ENCODE measurements around the gene TSPAN18.
"Not testable (repeated sequence)": the region's sequence is repeated elsewhere in the genome, so short reads cannot be mapped to it uniquely, and the experiment has no call there.

TSPAN18 gene

DNA sequence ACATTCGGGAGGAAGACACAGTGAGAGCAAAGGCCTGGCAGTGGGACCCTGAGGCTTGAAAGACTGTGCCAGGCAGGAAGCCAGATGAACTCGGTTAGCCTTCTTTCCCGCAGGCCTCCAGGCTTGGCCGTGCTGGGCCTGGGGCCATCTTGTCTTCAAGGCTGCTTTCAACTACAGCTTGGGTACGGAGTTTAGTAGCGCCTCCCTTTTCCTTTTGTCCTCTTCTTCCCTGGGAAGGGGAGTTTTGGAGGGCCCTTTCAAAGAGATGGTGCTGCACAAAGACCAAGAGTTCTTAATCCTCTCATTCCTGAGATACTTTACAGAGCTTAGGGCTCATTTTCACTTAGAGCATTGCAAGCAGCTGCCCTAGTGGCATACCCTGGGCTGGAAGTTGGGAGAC lies 136.5 kb downstream of the TSPAN18 start:
- DNase-seq (ENCODE audit: low read depth in 1 of 2, low spot score in 1 of 2), result no peak

DNA sequence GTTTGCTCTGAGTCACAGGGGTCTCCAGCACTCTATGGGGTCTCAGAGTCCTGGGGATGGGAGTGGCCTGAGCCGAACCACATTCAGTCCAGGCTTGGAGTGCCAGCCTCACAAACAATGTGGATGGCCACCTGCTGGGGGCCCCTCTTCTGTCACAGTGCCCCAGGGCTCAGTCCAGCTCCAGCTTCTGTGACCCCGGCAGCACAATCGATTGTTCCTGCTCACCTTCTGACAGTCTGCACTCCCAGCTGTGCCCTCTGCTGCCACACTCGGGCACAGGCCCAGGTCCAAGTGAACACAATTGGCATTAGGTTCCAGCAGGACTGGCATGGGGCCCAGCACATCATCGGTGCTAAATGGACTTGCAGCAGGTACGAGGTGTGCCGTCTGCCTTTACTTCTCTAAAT lies 139.1 kb downstream of the TSPAN18 start:
- DNase-seq (ENCODE audit: low read depth in 1 of 2, low spot score in 1 of 2), result no peak

GRCh38 chr11:44866286-44866685 lies 139.5 kb downstream of the TSPAN18 start:
- no peak for DNase-seq (ENCODE audit: low read depth in 1 of 2, low spot score in 1 of 2)

GRCh38 chr11:44868021-44868420 lies 141.3 kb downstream of the TSPAN18 start:
- DNase-seq (ENCODE audit: low read depth in 1 of 2, low spot score in 1 of 2), result no peak

DNA sequence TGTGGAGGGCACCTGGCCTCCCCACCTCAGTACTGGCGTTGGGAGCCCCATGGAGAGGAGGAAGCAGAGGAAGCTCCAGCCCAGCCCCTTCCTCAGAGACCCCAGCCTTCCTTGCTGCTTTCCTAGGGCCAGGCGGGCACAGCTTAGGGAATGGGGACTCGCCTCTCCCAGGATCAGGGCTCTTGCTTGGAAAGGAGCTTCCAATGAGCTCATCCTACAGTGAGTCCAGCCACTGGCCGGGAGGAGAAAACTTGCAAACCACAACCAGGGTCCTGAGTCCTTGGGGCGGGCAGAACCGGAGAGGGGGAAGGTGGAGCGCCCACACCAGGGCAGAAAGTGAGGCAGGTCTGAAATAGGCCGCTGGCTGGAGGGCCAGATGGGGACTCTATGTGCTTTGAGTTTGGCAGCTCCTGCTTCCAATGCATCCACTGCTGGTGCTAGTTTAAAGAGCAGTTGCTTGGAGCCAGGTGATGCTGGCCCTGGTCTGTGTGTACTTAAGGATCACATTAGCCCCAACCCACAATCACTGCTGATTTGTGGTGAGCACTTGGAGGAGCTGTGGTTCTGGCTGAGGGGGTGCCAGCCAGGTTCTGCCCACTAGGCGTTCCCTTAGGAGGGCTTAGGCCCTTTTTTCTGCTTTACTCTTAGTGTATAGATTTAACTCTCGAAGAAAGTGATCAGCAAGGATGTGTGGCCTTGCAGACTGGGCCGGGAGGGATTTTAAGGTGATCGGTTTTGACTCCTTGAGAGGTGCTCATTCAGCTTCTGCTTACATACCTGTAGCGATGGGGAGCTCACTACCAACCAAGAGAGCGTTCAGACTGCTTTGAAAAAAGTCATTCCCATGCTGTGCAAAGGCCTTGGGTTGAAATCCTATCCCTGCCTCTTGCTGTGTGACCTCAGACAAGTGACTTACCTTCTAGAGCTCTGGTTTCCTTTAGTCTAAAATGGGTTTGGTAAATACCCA lies 142.0 kb downstream of the TSPAN18 start:
- DNase-seq (ENCODE audit: low read depth in 1 of 2, low spot score in 1 of 2), result no peak

DNA sequence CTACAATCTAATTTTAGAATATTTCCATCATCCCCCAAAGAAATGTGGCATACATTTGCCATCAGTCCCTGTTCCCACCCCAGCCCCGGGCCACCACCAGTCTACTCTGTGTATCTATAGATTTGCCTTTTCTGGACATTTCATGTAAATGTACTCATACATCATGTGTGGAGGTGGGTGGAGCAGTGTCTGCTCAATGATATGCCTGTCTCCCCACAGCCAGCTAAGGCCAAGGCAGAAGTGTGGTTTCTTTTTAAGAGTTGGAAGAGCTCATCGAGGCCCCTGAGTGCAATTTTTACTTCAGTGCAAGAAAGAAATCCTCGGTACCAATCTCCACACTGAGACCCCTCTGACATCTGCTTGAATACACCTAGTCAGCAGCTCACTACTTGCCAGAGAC lies 143.4 kb downstream of the TSPAN18 start:
- no peak for DNase-seq (ENCODE audit: low read depth in 1 of 2, low spot score in 1 of 2)

- no peak for DNase-seq (ENCODE audit: low read depth in 1 of 2, low spot score in 1 of 2)
These were observed 143.9 kb downstream of the TSPAN18 start for GRCh38 chr11:44870615-44871176.

GRCh38 chr11:44871682-44872081 lies 144.9 kb downstream of the TSPAN18 start:
- not testable (repeated sequence) for DNase-seq (ENCODE audit: low read depth in 1 of 2, low spot score in 1 of 2)

DNA sequence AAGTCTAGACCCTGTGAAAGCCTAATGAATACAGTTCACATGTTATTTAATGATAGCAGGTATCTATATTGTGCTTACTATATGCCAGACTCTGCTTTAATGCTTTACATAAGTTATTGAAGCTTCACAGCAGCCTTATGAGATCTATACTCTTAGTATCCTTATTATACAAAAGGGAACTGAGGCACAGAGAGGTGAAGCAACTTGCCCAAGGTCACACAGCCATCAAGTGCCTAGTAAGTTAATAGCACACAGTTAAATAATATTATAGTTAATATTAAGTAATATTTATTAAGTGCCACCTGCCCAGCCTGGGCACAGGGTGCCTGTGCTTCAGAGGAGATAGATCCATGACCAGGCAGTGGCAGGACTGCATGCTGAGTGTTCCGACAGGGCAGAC lies 145.8 kb downstream of the TSPAN18 start:
- DNase-seq (ENCODE audit: low read depth in 1 of 2, low spot score in 1 of 2), result no peak

GRCh38 chr11:44873537-44873936 lies 146.8 kb downstream of the TSPAN18 start:
- no peak for DNase-seq (ENCODE audit: low read depth in 1 of 2, low spot score in 1 of 2)

DNA sequence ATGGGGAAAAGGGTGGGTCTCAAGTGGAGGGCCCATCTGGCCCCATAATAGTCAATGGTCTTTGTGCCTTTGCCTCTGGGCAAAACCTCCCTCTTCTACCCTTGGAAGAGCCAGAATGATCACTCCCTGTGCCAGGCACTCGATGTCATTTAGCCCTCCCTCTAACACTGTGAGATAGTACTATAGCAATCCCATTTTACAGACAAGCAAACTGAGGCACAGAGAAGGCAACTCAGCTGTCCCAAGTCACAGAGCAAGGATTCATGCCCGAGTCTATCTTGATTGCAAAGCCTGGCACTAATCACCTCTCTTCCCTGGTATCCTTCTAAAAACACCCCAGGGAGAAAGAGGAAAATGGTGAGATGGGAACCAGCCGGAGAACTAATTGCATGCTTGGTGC lies 147.5 kb downstream of the TSPAN18 start:
- DNase-seq (ENCODE audit: low read depth in 1 of 2, low spot score in 1 of 2), result no peak

DNA sequence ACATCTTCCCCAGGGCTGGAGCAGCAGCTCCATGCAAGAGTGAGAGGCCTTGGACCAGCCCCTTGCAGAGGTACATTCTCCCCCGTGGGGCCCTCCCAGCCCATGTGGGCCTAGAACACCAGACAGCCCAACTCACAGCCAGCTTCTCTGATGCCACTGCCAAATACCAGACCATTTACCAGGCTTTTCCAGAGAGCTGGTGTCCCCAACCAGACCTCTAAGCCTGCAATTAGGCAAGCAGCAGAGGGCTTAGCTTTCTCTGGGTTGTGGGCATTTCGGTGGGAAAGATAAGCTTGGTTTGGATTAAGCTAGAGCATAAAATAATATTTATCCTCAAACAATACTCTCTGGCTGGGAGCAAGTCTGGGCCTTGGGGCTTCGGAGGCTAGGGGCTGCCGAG lies 148.3 kb downstream of the TSPAN18 start:
- DNase-seq (ENCODE audit: low read depth in 1 of 2, low spot score in 1 of 2), result no peak

GRCh38 chr11:44876194-44876723 lies 149.5 kb downstream of the TSPAN18 start:
- no peak for DNase-seq (ENCODE audit: low read depth in 1 of 2, low spot score in 1 of 2)

DNA sequence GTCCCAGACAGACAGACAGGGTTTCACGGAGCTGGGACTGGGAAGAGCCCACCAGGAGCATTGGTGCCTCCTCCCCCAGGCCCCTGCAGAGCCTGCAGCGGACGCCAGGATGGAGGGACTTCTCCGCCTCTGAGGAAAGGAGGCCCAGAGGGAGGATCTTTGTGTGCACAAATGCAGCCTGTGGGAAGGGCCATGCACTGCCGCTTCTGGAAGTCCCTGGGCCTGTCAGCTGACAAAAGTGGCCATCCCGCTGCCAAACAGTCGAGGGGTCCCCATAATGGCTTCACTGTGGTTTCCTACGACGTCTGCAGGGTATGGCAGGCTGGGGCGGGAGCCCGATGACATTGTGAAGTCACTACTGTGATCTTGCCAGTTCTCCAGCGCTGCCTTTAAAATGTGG lies 150.1 kb downstream of the TSPAN18 start:
- no peak for DNase-seq (ENCODE audit: low read depth in 1 of 2, low spot score in 1 of 2)

GRCh38 chr11:44877571-44878497 lies 151.1 kb downstream of the TSPAN18 start:
- no peak for DNase-seq (ENCODE audit: low read depth in 1 of 2, low spot score in 1 of 2)

GRCh38 chr11:44878711-44879110 lies 151.9 kb downstream of the TSPAN18 start:
- no peak for DNase-seq (ENCODE audit: low read depth in 1 of 2, low spot score in 1 of 2)

DNA sequence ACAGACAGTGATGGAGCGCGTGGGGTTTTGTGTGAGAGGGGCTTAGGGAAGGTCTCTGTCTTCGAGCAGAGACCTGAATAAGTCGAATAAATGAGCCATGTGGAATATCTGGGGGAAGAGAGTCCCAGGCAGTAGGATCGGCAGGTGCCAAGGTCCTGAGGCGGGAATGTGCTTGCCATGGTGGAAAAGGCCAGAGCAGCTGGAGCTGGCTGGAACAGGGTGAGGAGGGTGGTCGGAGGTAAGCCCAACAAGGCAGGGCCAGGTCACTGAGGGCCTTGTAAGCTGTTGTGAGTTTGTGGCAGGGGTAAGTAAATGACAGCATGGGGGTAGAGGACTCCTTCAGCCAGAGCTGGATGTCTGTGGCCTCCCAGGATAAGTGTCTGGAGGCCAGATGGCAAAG lies 152.7 kb downstream of the TSPAN18 start:
- no peak for DNase-seq (ENCODE audit: low read depth in 1 of 2, low spot score in 1 of 2)

- no peak for DNase-seq (ENCODE audit: low read depth in 1 of 2, low spot score in 1 of 2)
These were observed 153.7 kb downstream of the TSPAN18 start for GRCh38 chr11:44880511-44880910.

DNA sequence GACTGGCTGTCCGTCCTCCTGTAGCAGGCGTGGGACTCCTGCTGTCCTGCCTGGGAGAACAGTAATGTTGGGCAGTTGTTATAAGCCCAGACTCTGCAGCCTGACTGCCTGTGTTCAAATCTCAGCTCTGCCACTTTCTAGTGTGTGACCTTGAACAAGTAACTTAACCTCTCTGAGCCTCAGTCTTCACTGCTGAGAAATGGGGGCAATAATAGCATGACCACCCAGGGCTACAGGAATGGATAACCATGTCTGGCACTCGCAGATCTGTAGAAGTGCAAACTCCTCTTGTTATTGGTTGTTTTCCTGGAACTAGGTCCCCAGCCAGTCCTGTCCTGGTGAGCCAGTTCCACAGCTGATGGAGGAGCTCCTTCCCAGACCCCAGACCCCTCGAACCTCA lies 154.2 kb downstream of the TSPAN18 start:
- no peak for DNase-seq (ENCODE audit: low read depth in 1 of 2, low spot score in 1 of 2)

- no peak for DNase-seq (ENCODE audit: low read depth in 1 of 2, low spot score in 1 of 2)
These were observed 156.5 kb downstream of the TSPAN18 start for GRCh38 chr11:44883277-44883676.

- DNase-seq (ENCODE audit: low read depth in 1 of 2, low spot score in 1 of 2), result no peak
These were observed 157.3 kb downstream of the TSPAN18 start for GRCh38 chr11:44884056-44884455.
